SU-DHL-6 (cell line): ENCODE results near the gene SIRPG.

Source experiments
- EZH2phosphoT487 ChIP-seq: fragments of 200-600 bp; sonication (generic), shearing (Covaris generic); conservative IDR thresholded peaks from 2 replicates; pipeline ENCODE4 v1.6.1; 2018; ENCODE audit warnings: mild to moderate bottlenecking, antibody characterized with exemption, low read length, moderate library complexity, mixed read lengths
- TF ChIP-seq, protein P1 (sequence below): fragments of 200-600 bp; sonication (generic); IDR thresholded peaks from one replicate; pipeline ENCODE4 v1.5.1; 2017; ENCODE audit warnings: antibody characterized with exemption, mild to moderate bottlenecking, low read length, moderate library complexity; ENCODE audit not compliant: insufficient read depth, poor library complexity, severe bottlenecking

- TF ChIP-seq, protein P1, sequence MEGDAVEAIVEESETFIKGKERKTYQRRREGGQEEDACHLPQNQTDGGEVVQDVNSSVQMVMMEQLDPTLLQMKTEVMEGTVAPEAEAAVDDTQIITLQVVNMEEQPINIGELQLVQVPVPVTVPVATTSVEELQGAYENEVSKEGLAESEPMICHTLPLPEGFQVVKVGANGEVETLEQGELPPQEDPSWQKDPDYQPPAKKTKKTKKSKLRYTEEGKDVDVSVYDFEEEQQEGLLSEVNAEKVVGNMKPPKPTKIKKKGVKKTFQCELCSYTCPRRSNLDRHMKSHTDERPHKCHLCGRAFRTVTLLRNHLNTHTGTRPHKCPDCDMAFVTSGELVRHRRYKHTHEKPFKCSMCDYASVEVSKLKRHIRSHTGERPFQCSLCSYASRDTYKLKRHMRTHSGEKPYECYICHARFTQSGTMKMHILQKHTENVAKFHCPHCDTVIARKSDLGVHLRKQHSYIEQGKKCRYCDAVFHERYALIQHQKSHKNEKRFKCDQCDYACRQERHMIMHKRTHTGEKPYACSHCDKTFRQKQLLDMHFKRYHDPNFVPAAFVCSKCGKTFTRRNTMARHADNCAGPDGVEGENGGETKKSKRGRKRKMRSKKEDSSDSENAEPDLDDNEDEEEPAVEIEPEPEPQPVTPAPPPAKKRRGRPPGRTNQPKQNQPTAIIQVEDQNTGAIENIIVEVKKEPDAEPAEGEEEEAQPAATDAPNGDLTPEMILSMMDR = no peak
- no peak for TF ChIP-seq EZH2phosphoT487
These were observed 37.6 kb downstream of the SIRPG start, which contains the start of gene SIRPB1 for GRCh38 chr20:1619861-1620444.
